H9 (cell line): Measurements from ENCODE around the gene SLF1. TPM values are rescaled to one million over a fixed set of nuclear protein-coding genes. Genes with fewer than 3 reads are reported as not detected.

Experiments used
- DNase-seq: peaks from one replicate; pipeline ENCODE4 v3.0.0-alpha.2; 2017
- H2AFZ ChIP-seq: one replicate; pipeline ENCODE4 v1.6.1; 2013; ENCODE audit warnings: mild to moderate bottlenecking, low read length, control low read depth, moderate library complexity
- H2AK5ac ChIP-seq: 2 replicates; pipeline ENCODE4 v1.6.1; 2013; ENCODE audit warnings: low read length, control low read depth, mixed read lengths; ENCODE audit not compliant: insufficient read length
- H2BK120ac ChIP-seq: one replicate; pipeline ENCODE4 v1.6.1; 2013; ENCODE audit warnings: low read depth, mild to moderate bottlenecking, low read length, control low read depth, inconsistent platforms; ENCODE audit not compliant: poor library complexity, severe bottlenecking
- H2BK12ac ChIP-seq: 2 replicates; pipeline ENCODE4 v1.6.1; 2013; ENCODE audit warnings: low read length, control low read depth, mixed read lengths, low read depth; ENCODE audit not compliant: insufficient read length
- H2BK15ac ChIP-seq: 2 replicates; pipeline ENCODE4 v1.6.1; 2013; ENCODE audit warnings: low read depth, low read length, control low read depth
- H2BK20ac ChIP-seq: one replicate; pipeline ENCODE4 v1.6.1; 2013; ENCODE audit warnings: low read depth, mild to moderate bottlenecking, low read length, control low read depth, inconsistent platforms; ENCODE audit not compliant: poor library complexity, severe bottlenecking
- H2BK5ac ChIP-seq: 2 replicates; pipeline ENCODE4 v1.6.1; 2013; ENCODE audit warnings: low read length, control low read depth, mixed read lengths; ENCODE audit not compliant: insufficient read length
- H3K14ac ChIP-seq: 2 replicates; pipeline ENCODE4 v1.6.1; 2013; ENCODE audit warnings: low read length, control low read depth; ENCODE audit not compliant: insufficient read depth
- H3K18ac ChIP-seq: 2 replicates; pipeline ENCODE4 v1.6.1; 2013; ENCODE audit warnings: low read depth, mild to moderate bottlenecking, mixed read lengths, low read length, control low read depth; ENCODE audit not compliant: insufficient read length
- H3K23ac ChIP-seq: 2 replicates; pipeline ENCODE4 v1.6.1; 2013; ENCODE audit warnings: low read length, control low read depth, mixed read lengths, low read depth; ENCODE audit not compliant: insufficient read length
- H3K23me2 ChIP-seq: 2 replicates; pipeline ENCODE4 v1.6.1; 2013; ENCODE audit warnings: low read depth, mild to moderate bottlenecking, mixed read lengths, low read length, control low read depth; ENCODE audit not compliant: insufficient read length, poor library complexity, severe bottlenecking
- H3K27ac ChIP-seq: 2 replicates; pipeline ENCODE4 v1.5.1; 2013; ENCODE audit warnings: low read length, control low read depth, mixed read lengths, low read depth; ENCODE audit not compliant: insufficient read length
- H3K27me3 ChIP-seq: 2 replicates; pipeline ENCODE4 v1.6.1; 2013; ENCODE audit warnings: low read length, control low read depth, inconsistent platforms; ENCODE audit not compliant: insufficient read depth
- H3K4ac ChIP-seq: 2 replicates; pipeline ENCODE4 v1.6.1; 2013; ENCODE audit warnings: low read depth, mild to moderate bottlenecking, control low read depth, inconsistent platforms, low read length, moderate library complexity
- H3K4me1 ChIP-seq: 2 replicates; pipeline ENCODE4 v1.6.1; 2013; ENCODE audit warnings: low read length, control low read depth, inconsistent platforms; ENCODE audit not compliant: insufficient read depth
- H3K4me2 ChIP-seq: 2 replicates; pipeline ENCODE4 v1.6.1; 2013; ENCODE audit warnings: low read length, control low read depth, mixed read lengths; ENCODE audit not compliant: insufficient read length, insufficient read depth
- H3K56ac ChIP-seq: 2 replicates; pipeline ENCODE4 v1.6.1; 2013; ENCODE audit warnings: low read depth, mild to moderate bottlenecking, mixed read lengths, low read length, control low read depth; ENCODE audit not compliant: insufficient read length
- H3K79me1 ChIP-seq: 2 replicates; pipeline ENCODE4 v1.6.1; 2013; ENCODE audit warnings: low read depth, mild to moderate bottlenecking, moderate library complexity, low read length, control low read depth, inconsistent platforms; ENCODE audit not compliant: insufficient read depth, poor library complexity, severe bottlenecking
- H3K79me2 ChIP-seq: 2 replicates; pipeline ENCODE4 v1.6.1; 2013; ENCODE audit warnings: low read length, control low read depth, inconsistent platforms; ENCODE audit not compliant: insufficient read depth
- H3K9ac ChIP-seq: 2 replicates; pipeline ENCODE4 v1.6.1; 2013; ENCODE audit warnings: low read length, control low read depth, mixed read lengths; ENCODE audit not compliant: insufficient read length; ENCODE audit errors: extremely low read depth
- H3K9me3 ChIP-seq: one replicate; pipeline ENCODE4 v1.6.1; 2013; ENCODE audit warnings: low read depth, low read length, inconsistent platforms; ENCODE audit not compliant: control insufficient read depth
- H3T11ph ChIP-seq: one replicate; pipeline ENCODE4 v1.6.1; 2013; ENCODE audit warnings: mild to moderate bottlenecking, low read length, control low read depth, inconsistent platforms
- H4K20me1 ChIP-seq: one replicate; pipeline ENCODE4 v1.6.1; 2013; ENCODE audit not compliant: control insufficient read depth, insufficient read length, insufficient read depth
- H4K5ac ChIP-seq: 2 replicates; pipeline ENCODE4 v1.6.1; 2013; ENCODE audit warnings: low read depth, mild to moderate bottlenecking, mixed read lengths, low read length, control low read depth; ENCODE audit not compliant: insufficient read length
- H4K8ac ChIP-seq: replicated peaks from 2 replicates; pipeline ENCODE4 v1.6.1; 2013; ENCODE audit warnings: low read length, control low read depth, mixed read lengths, low read depth; ENCODE audit not compliant: insufficient read length
- H4K91ac ChIP-seq: 2 replicates; pipeline ENCODE4 v1.6.1; 2013; ENCODE audit warnings: low read depth, mild to moderate bottlenecking, moderate library complexity, mixed read lengths, low read length, control low read depth; ENCODE audit not compliant: insufficient read length
- H3K27ac Mint-ChIP-seq, 3 experiments: 2 replicates in 2 of 3; 3 replicates in 1 of 3; pipeline ENCODE4 v1.8.0; 2020 to 2021; ENCODE audit warnings: mixed read lengths in 3 of 3, mild to moderate bottlenecking in 1 of 3, moderate library complexity in 1 of 3
- H3K27me3 Mint-ChIP-seq: 2 replicates; pipeline ENCODE4 v1.8.0; 2021; ENCODE audit warnings: low read depth, mild to moderate bottlenecking, moderate library complexity, mixed read lengths
- H3K36me3 Mint-ChIP-seq, 3 experiments: 2 replicates in 2 of 3; 3 replicates in 1 of 3; pipeline ENCODE4 v1.8.0; 2020 to 2021; ENCODE audit warnings: low read depth in 3 of 3, mixed read lengths in 3 of 3; ENCODE audit not compliant: insufficient read depth in 1 of 3
- H3K4me1 Mint-ChIP-seq, 2 experiments: 2 replicates each; pipeline ENCODE4 v1.8.0; 2020; ENCODE audit warnings: mixed read lengths in 2 of 2
- H3K4me3 Mint-ChIP-seq, 2 experiments: 2 replicates in 1 of 2; 3 replicates in 1 of 2; pipeline ENCODE4 v1.8.0; 2020 to 2021; ENCODE audit warnings: mild to moderate bottlenecking in 2 of 2, mixed read lengths in 2 of 2, moderate library complexity in 1 of 2
- H3K9me3 Mint-ChIP-seq, 2 experiments: 2 replicates in 1 of 2; 3 replicates in 1 of 2; pipeline ENCODE4 v1.8.0; 2020; ENCODE audit warnings: mild to moderate bottlenecking in 2 of 2, mixed read lengths in 2 of 2, moderate library complexity in 1 of 2
- CTCF ChIP-seq: fragments of 200-600 bp; sonication (generic); conservative IDR thresholded peaks from 3 replicates; pipeline ENCODE4 v1.8.0; 2021; ENCODE audit warnings: antibody characterized with exemption, mild to moderate bottlenecking
- WGBS: extraction: QIAGEN DNeasy Blood & Tissue Kit; methylation state at CpG from one replicate; pipeline ENCODE4 v1.1.7; 2013; ENCODE audit warnings: missing lambda C conversion rate, low lambda C conversion rate, mixed read lengths; ENCODE audit not compliant: insufficient read length; ENCODE audit errors: extremely low coverage; 5-methylcytosine and 5-hydroxymethylcytosine counted together
- total RNA-seq: library from RNA; stranded (reverse); gene quantifications from 2 replicates; pipeline ENCODE4 v1.2.1, GENCODE V29; 2021

The SLF1 gene
- total RNA-seq, 1 experiment from 2014 or later: 12.5 TPM

- no peak overlapping the region for H3K56ac ChIP-seq
- no peak overlapping the region for H2BK5ac ChIP-seq
- H2BK12ac ChIP-seq: no peak overlapping the region
- H3K79me1 ChIP-seq: no peaks in the 10 kb centered on the region
- no peak overlapping the region for H2BK20ac ChIP-seq
- H3K23ac ChIP-seq: no peak overlapping the region
- H4K91ac ChIP-seq: no peak overlapping the region
- H3K27ac Mint-ChIP-seq: no peak overlapping the region; a peak in 1 of 7 replicates
- no peaks in the 10 kb centered on the region for H4K20me1 ChIP-seq
- H2AK5ac ChIP-seq: no peak overlapping the region
- H3K4ac ChIP-seq: no peak overlapping the region
- no peak overlapping the region for H3K9ac ChIP-seq
- H3K4me3 Mint-ChIP-seq: no peak overlapping the region
- H3K79me2 ChIP-seq: no peaks in the 10 kb centered on the region
- H3K4me1 Mint-ChIP-seq: peaks cover 12 to 13% of the 10 kb centered on the region in 2 experiments
- H3K23me2 ChIP-seq: no peaks in the 10 kb centered on the region
- H3K4me2 ChIP-seq: no peak overlapping the region
- no peak for DNase-seq
- H3K14ac ChIP-seq: no peak overlapping the region
- H3K27me3 Mint-ChIP-seq: peaks cover 1% of the 10 kb centered on the region; the same call in 1 of the 2 replicates
- H3K9me3 ChIP-seq: no peaks in the 10 kb centered on the region
- no peak overlapping the region for H2BK15ac ChIP-seq
- H3K36me3 Mint-ChIP-seq: no peaks in the 10 kb centered on the region
- WGBS: no CpG with 5 or more reads among the region's 1 CpG
- no peaks in the 10 kb centered on the region for H3K9me3 Mint-ChIP-seq
- H3K27me3 ChIP-seq: no peaks in the 10 kb centered on the region
- H2AFZ ChIP-seq: no peak overlapping the region
- H3K18ac ChIP-seq: no peak overlapping the region
- TF ChIP-seq CTCF: no peak
- no peak overlapping the region for H3T11ph ChIP-seq
- no peak overlapping the region for H4K5ac ChIP-seq
- no peak overlapping the region for H3K27ac ChIP-seq
- no peak overlapping the region for H4K8ac ChIP-seq
- no peaks in the 10 kb centered on the region; the same call in 1 of the 2 replicates for H3K4me1 ChIP-seq
- H2BK120ac ChIP-seq: no peak overlapping the region
Measured at GRCh38 chr5:94725142-94725541, 106.7 kb downstream of the SLF1 start.
